Lower lobe of right lung (tissue), 2 donors: Measurements from ENCODE around the gene GHRL. TPM values are rescaled to one million over a fixed set of nuclear protein-coding genes. Genes with fewer than 3 reads are reported as not detected.

ENCODE experiments used
- ATAC-seq, 2 donors: fragments of 200-7000 bp; cut with Tn5 transposase; one replicate each; pipeline ENCODE4 v1.9.1; 2020 to 2022; ENCODE audit warnings: mild to moderate bottlenecking in 2 of 2, moderate library complexity in 2 of 2
- DNase-seq: peaks from one replicate; pipeline ENCODE4 v3.0.0-alpha.2; 2020
- H3K27ac ChIP-seq: fragments of 200-600 bp; one replicate; pipeline ENCODE4 v1.8.0; 2022
- H3K27me3 ChIP-seq: fragments of 200-600 bp; one replicate; pipeline ENCODE4 v1.8.0; 2022; ENCODE audit warnings: low read depth
- H3K36me3 ChIP-seq: fragments of 200-600 bp; one replicate; pipeline ENCODE4 v1.8.0; 2022; ENCODE audit warnings: mild to moderate bottlenecking
- H3K4me1 ChIP-seq: fragments of 200-600 bp; one replicate; pipeline ENCODE4 v1.8.0; 2022
- H3K4me3 ChIP-seq: fragments of 200-600 bp; one replicate; pipeline ENCODE4 v1.8.0; 2022; ENCODE audit warnings: mild to moderate bottlenecking
- H3K9me3 ChIP-seq: fragments of 200-600 bp; one replicate; pipeline ENCODE4 v1.8.0; 2022
- CTCF ChIP-seq: fragments of 200-600 bp; IDR thresholded peaks from one replicate; pipeline ENCODE4 v1.8.0; 2022; ENCODE audit warnings: antibody characterized with exemption, mild to moderate bottlenecking
- intact Hi-C: fragments of 100-400 bp; cut with DNase I; formaldehyde crosslinking; loops from one replicate; pipeline ENCODE4 v1.11.0; 2022
- total RNA-seq: library from RNA; stranded (reverse); fragmentation: NEBNext Ultra II Directional; extraction: Animal tissue kit (Norgen Biotek cat#: 25700); gene quantifications from one replicate; pipeline ENCODE4 v1.2.1, GENCODE V29; 2021
- donor health status: DM: no; HTN: yes; CAD: no; lungs with severe emphysema.

Gene GHRL
- total RNA-seq, 1 donor from 2014 or later, result 2.5 TPM

DNA sequence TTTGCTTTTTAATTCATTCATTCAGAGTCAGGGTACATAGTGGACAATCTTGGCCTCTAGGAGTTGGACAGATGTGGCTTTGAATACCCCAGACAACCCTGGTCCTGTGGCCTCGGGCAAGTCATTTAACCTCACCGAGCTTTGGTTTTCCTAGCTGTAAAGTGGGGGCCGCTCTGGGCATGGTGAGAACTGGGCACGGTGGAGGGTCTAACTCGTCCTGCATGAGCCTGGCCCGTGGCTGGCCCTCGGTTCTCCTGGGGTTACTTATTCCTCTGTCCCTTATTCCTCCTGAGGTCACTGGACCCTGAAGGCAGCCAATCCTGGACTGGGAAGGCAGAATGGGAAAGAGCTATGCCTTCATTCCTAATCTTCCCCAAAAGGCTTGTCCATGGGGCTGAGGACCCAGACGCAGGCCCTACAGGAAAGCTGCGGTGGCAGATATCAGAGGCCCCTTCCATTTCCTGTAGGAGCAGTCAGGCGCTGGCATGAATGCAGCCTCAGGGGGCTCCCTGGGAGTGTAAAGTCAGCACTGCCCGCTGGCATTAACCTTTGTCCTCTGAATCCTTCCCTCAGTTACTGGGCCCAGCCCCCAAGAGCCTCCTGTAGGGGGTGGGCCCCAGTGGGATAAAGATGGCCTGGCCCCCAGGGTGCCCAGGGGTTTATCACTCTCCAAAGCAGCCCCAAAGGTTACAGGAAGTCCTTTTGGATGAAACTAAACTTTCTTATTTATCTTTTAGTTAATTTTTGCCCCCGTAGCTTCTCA is 46.0 kb upstream of the GHRL start:
- no peaks in the 10 kb centered on the region for H3K27me3 ChIP-seq
- H3K36me3 ChIP-seq, result no peaks in the 10 kb centered on the region
- intact Hi-C loops, result no loop called here
- no peaks in the 10 kb centered on the region for H3K9me3 ChIP-seq
- no peak overlapping the region for H3K27ac ChIP-seq
- no peaks in the 10 kb centered on the region for H3K4me1 ChIP-seq
- no peak overlapping the region for H3K4me3 ChIP-seq
- no peak for ATAC-seq
- DNase-seq, result no peak
- no peak for TF ChIP-seq CTCF

DNA sequence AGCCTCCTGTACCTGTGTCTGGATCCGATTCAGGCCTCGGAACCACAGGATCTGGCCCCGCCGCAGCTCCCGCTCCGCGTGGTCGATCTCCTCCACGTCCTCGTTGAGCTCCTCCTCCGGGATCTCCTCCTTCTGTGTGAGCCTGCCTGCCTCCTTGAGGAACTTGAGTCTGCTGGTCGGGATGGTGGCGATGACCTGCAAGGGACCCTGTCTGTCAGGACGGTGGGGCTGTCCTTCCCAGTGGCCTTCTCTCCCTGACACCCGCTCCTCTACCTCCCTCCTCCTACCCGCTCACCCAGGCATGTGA is 45.4 kb upstream of the GHRL start:
- Histone ChIP-seq H3K9me3 (no peaks in the 10 kb centered on the region), H3K4me1 (no peaks in the 10 kb centered on the region), H3K27me3 (no peaks in the 10 kb centered on the region), H3K36me3 (no peaks in the 10 kb centered on the region), H3K4me3 (no peak overlapping the region), H3K27ac (no peak overlapping the region)
- intact Hi-C loops, result no loop called here
- ATAC-seq, result no peak
- TF ChIP-seq CTCF, result no peak
- DNase-seq, result no peak

DNA sequence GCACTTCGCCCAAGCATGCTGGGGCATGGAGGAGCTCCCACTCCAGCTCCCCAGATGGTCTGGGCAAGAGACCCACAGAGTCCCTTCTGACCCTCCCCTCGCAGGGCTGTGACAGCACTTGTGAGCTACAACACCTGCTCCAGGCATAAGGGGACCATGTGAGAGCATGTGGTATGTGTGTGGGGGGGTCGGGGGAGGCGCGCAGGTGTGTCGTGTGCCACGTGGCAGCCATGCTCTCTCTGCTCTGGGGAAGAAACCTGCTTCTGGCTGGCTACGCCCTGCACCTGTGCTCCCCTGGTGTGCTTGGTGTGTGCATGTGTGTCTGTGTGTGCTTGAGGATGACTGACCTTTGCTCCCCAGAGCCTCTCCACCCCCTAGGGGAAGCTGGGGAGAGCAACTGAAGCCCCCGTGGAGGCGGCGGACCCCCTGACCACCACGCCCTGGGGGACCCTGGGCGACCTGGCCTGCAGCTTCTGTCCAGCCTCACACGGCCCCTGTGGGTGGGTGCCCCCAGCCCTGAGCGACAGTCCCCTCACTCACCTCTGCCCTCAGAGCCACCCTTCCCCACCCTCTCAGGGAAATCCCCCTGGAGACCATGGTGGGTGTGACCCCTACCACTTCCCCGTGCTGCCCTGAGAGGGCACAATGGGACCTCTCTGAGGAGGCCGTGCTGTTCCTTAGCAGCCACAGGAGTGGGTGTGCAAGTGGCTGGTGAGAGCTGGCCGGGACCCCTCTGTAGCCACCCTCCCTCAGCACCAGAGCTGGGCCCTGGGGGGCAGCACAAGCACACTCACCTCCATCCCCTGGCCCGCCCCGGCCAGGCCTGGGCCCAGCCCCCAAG is 44.8 kb upstream of the GHRL start:
- Histone ChIP-seq H3K27me3 (no peaks in the 10 kb centered on the region), H3K27ac (no peak overlapping the region), H3K4me1 (no peaks in the 10 kb centered on the region), H3K9me3 (no peaks in the 10 kb centered on the region), H3K4me3 (no peak overlapping the region), H3K36me3 (no peaks in the 10 kb centered on the region)
- DNase-seq (no peak), ATAC-seq (no peak)
- intact Hi-C loops, result no loop called here
- TF ChIP-seq CTCF, result no peak

- Histone ChIP-seq H3K27ac (no peak overlapping the region), H3K36me3 (no peaks in the 10 kb centered on the region), H3K4me3 (no peak overlapping the region), H3K4me1 (no peaks in the 10 kb centered on the region), H3K27me3 (no peaks in the 10 kb centered on the region), H3K9me3 (no peaks in the 10 kb centered on the region)
- intact Hi-C loops, result no loop called here
- ATAC-seq (no peak), DNase-seq (no peak)
- no peak for TF ChIP-seq CTCF
Observed at GRCh38 chr3:10336761-10337160, 44.0 kb upstream of the GHRL start.

DNA sequence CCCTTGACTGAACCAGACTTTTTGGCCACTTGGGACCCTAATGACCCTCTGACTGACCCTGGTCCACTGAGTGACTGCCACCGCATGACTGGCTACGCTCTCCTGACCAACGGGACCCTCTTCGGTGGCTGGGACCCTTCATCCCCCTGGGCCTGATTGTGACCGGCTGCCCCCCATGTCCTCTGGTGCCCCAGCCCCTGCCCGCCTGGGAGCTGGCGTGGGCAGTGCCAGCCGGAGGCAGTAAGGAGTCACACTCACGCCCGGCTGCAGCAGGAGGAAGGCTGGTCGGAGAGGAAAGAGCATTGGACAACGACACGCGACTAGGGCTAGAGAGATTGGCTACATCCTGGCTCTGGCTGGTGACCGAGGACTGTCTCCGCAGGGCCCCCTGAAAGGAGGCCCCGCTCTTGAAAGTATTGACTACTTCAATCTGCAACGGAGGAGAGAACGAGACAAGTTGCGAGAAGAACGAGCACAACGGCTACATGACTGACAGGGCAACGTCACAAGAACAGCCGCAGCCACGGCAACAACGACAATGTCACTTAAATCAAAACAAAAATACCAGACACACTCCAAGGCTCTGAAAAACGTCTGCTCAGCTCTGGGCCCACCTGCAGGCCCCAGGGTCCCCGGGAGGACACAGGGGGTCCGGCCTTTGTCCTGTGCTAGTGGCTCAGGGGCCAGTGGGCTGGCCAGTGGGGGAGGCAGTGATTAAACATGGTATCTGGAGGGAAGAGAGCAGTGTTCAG is 43.3 kb upstream of the GHRL start:
- intact Hi-C loops, result no loop called here
- Histone ChIP-seq H3K27me3 (no peaks in the 10 kb centered on the region), H3K27ac (no peak overlapping the region), H3K4me1 (no peaks in the 10 kb centered on the region), H3K9me3 (no peaks in the 10 kb centered on the region), H3K4me3 (no peak overlapping the region), H3K36me3 (no peaks in the 10 kb centered on the region)
- TF ChIP-seq CTCF, result no peak
- ATAC-seq (peak in 1 of 2 donors; percentile 10), DNase-seq (no peak)
